Posterior vena cava (tissue), 2 donors: ENCODE data around the gene MCCC1. TPM values are rescaled to one million over a fixed set of nuclear protein-coding genes. Genes with fewer than 3 reads are reported as not detected.
A peak's percentile ranks its signal among the peaks of the same experiment; 100 is the strongest.
"Not testable (repeated sequence)": the region's sequence is repeated elsewhere in the genome, so short reads cannot be mapped to it uniquely, and the experiment has no call there.

Source experiments
- DNase-seq: peaks from one replicate; pipeline ENCODE4 v3.0.0-alpha.2; 2020; ENCODE audit warnings: low spot score
- intact Hi-C, 2 donors: fragments of 100-400 bp; cut with DNase I; formaldehyde crosslinking; loops; one replicate each; pipeline versions ENCODE4 v1.14.1 to v1.14.2; 2022 to 2023
- total RNA-seq, 2 donors: library from RNA; stranded (reverse); fragmentation: NEBNext Ultra II Directional; extraction: Animal tissue kit (Norgen Biotek cat#: 25700); gene quantifications; one replicate each; pipeline ENCODE4 v1.2.1, GENCODE V29; 2021
- donor health status: DM: yes; HTN: yes; CAD: no.
- donor health status: DM: yes; HTN: yes; CAD: no.

Gene MCCC1
- total RNA-seq, 2 donors from 2014 or later = 15.7 to 16.5 TPM

GRCh38 chr3:183108470-183108869, 9.2 kb upstream of the MCCC1 start:
- intact Hi-C loops = no loop called here

GRCh38 chr3:183108001-183108449, 8.7 kb upstream of the MCCC1 start:
- DNase-seq = no peak
- intact Hi-C loops = no loop called here

More at GRCh38 chr3:183108470-183108869, 9.2 kb upstream of the MCCC1 start:
- no peak for DNase-seq

GRCh38 chr3:183107372-183107771, 8.1 kb upstream of the MCCC1 start:
- DNase-seq, intact Hi-C loops: not testable (repeated sequence)

GRCh38 chr3:183106635-183107034, 7.3 kb upstream of the MCCC1 start:
- intact Hi-C loops = no loop called here

GRCh38 chr3:183103950-183104349, 4.7 kb upstream of the MCCC1 start:
- DNase-seq = not testable (repeated sequence)

More at GRCh38 chr3:183106635-183107034, 7.3 kb upstream of the MCCC1 start:
- no peak for DNase-seq

GRCh38 chr3:183101040-183101439, 1.7 kb upstream of the MCCC1 start:
- intact Hi-C loops, DNase-seq: not testable (repeated sequence)

More at GRCh38 chr3:183103950-183104349, 4.7 kb upstream of the MCCC1 start:
- intact Hi-C loops = not testable (repeated sequence)

- DNase-seq = no peak
- intact Hi-C loops = no loop called here
Measured at GRCh38 chr3:183100376-183100775, 1.1 kb upstream of the MCCC1 start.

GRCh38 chr3:183099838-183100204, 525 bp upstream of the MCCC1 start:
- no peak for DNase-seq
- intact Hi-C loops = no loop called here

GRCh38 chr3:183098536-183099025, 715 bp downstream of the MCCC1 start:
- no peak for DNase-seq
- intact Hi-C loops = no loop called here

- intact Hi-C loops = no loop called here
- DNase-seq = no peak
Measured at GRCh38 chr3:183094711-183095110, 4.6 kb downstream of the MCCC1 start.

- no peak for DNase-seq
- intact Hi-C loops = no loop called here
Measured at GRCh38 chr3:183092256-183092655, 7.0 kb downstream of the MCCC1 start.

- no peak for DNase-seq
- intact Hi-C loops = no loop called here
Measured at GRCh38 chr3:183087184-183087583, 12.1 kb downstream of the MCCC1 start.

GRCh38 chr3:183085634-183086390, 13.5 kb downstream of the MCCC1 start:
- DNase-seq = peak; percentile 76
- intact Hi-C loops = no loop called here

GRCh38 chr3:183082355-183082915, 16.9 kb downstream of the MCCC1 start:
- no peak for DNase-seq
- intact Hi-C loops = no loop called here

GRCh38 chr3:183081459-183082183, 17.7 kb downstream of the MCCC1 start:
- intact Hi-C loops = no loop called here
- DNase-seq = no peak

- intact Hi-C loops = no loop called here
- no peak for DNase-seq
Measured at GRCh38 chr3:183080628-183081027, 18.7 kb downstream of the MCCC1 start.

GRCh38 chr3:183074881-183075280, 24.4 kb downstream of the MCCC1 start:
- intact Hi-C loops = no loop called here

GRCh38 chr3:183074261-183074660, 25.0 kb downstream of the MCCC1 start:
- DNase-seq = no peak
- intact Hi-C loops = no loop called here

More at GRCh38 chr3:183074881-183075280, 24.4 kb downstream of the MCCC1 start:
- no peak for DNase-seq

- no peak for DNase-seq
- intact Hi-C loops = no loop called here
Measured at GRCh38 chr3:183073839-183074238, 25.5 kb downstream of the MCCC1 start.

GRCh38 chr3:183070892-183071291, 28.4 kb downstream of the MCCC1 start:
- intact Hi-C loops = no loop called here
- no peak for DNase-seq
